HG02885 (cell line): Measurements from ENCODE around the gene EME2.

Experiments used
- ATAC-seq: cut with Tn5 transposase; IDR thresholded peaks from one replicate; pipeline ENCODE4 v1.9.1; 2021; ENCODE audit warnings: mild to moderate bottlenecking; ENCODE audit not compliant: unreplicated experiment, poor library complexity

EME2 gene

DNA sequence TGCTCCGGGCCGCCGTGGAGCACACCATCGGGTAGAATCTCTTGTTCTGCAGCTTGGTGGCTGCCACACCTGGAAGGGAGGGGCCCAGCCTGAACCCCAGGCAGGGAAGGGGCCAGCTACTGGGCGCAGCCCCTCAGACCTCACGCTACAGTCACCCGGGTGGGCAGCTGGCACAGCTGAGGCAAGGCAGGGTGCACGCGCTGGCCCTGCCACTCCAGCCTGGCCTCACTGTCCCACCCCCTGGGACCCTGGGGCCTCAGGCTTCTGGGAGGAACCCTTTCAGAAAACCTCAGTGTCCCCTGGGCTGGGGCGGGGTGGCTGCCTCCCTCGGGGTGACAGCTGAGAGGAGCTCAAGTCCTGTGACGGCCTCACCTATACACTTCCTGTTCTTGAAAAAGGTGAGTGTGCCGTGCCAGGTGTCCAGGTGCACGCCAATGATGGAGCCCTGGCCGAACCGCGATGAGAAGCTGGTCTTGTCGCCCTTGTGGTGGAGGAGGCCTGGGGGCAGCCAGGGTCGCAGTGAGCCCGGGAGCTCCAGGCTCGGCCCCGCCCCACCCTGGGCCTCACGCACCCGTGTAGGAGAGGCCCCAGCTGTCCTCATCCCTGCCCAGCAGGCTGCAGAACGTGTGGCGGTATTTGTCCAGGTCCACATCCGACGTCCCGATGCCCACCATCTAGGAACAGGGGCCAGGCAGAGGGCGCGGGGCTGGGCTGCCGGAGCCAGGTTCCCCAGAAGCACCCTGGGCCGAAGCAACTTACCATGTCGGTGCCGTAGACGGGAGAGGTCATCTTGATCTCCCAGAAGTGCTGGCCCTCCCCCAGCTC lies 5.0 kb downstream of the EME2 start:
- no peak for ATAC-seq

DNA sequence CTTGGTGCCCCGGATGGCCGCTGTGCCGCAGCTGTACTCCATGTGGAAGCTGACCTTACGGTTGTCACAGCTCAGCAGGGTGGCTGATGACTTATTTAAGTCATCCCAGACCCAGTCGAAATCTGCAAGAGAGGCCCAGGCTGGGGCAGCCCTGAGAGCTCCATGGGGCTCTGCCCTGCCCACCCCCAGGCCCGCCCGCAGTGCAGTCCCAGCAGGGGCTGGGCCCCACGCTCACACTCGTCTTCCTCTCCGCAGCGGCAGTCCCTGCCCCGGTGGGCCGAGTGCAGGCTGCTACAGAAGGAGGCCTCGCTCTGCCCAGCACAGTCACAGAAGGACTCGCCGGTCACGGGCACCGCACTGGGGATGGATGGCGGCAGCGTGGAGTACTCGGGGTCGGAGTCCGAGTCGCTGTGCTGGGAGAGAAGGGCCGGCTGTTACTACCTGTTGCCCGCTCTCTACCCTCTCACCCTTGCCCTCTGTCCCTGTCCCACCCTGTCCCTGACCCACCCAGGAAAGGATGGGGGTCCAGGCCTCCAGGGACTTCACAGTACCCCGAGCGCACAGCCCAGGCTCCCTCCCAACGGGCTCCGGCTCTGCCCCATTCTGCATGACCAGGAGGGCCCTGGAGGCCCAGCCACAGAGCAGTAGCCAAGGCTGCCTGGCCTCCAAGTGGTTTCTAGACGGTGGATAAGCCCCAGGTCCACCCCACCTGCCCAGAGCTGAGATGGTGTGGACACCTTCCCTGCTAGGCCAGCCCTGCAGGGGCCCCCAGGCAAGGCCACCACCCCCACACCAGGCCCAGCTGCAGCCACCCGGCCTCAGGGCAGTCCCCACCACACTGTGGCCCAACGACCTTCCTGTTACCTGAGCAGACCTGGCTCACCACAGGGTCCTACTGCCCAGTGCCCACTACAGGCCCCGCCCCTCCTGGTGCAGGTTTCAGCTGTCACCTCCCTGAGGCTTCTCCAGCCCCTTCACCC lies 5.9 kb downstream of the EME2 start:
- ATAC-seq, result no peak

DNA sequence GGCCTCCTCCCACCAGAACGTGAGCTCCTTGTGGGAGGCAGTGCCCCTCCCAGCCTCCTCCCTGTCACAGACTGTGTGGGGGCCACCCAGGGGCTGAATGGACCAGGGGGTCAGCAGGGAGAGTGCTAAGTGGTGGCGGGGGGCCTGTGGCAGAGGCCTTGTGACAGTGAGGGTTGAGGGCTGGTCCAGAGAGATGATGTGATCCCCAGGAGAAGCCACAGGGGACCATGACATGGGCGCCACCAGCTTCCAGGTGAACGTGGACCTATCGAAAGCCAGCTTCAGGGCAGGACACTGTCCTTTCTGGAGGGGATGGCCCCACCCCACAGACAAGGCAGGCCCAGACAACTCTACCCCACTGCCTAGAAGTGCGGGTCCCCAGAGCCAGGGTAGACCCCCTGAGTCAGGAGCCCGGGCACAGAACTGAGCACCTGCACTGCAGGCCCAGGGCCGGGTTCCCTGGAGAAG lies 6.7 kb downstream of the EME2 start:
- ATAC-seq, result no peak

DNA sequence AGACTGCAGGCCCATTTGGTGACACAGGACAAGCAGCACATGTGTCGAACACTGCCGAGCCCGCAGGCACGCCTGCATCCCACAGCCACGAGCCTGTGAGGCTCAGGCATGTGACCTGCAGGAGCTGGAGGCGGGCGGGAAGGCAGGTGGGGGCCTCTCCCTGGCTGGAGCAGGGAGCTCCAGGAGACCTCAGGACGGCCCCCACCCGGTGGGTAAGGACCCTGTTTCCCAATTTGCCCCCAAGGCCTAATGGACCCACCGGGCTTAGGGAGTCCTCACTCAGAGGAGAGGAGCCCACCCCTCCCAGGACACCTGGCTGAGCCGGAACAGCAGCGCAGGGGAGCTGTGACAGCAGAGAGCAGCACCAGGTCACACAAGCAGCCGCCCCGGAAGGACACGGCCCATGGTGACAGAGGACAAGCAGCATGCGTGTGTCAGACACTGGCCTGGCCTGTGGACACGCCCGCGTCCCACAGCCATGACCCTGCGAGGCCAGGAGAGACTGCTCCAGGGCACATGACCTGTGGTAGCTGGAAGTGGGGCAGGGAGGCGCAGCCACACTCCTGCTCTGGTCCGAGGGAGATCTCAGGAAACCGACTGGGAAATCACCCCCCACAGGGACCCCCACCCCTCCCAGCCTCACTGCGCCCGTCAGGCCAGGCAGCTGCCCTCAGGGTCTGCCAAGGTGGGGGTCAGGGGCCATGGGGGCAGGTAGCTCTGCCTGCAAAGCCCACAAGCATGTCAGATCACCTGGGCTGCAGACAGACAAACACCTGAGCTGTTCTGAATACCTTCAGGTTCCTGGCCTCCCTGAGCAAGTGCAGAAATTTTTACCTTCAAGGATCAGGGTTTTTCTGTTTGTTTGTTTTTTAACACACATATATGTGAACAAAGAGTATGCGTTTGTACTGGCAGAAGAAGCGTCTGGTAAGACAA lies 7.4 kb downstream of the EME2 start:
- no peak for ATAC-seq

DNA sequence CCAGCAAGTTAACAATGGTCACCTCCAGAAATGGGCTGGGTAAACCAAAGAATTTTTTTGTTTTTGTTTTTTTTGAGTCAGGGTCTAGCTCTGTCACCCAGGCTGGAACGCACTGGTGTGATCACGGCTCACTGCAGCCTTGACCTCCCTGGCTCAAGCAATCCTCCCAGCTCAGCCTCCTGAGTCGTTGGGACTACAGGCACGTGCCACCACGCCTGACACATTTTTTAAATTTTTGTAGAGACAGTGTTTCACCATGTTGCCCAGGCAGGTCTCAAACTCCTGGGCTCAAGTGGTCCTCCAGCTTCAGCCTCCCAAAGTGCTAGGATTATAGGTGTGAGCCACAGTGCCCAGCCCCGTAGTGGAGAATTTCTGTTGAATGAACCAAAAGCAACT lies 8.1 kb downstream of the EME2 start:
- no peak for ATAC-seq

DNA sequence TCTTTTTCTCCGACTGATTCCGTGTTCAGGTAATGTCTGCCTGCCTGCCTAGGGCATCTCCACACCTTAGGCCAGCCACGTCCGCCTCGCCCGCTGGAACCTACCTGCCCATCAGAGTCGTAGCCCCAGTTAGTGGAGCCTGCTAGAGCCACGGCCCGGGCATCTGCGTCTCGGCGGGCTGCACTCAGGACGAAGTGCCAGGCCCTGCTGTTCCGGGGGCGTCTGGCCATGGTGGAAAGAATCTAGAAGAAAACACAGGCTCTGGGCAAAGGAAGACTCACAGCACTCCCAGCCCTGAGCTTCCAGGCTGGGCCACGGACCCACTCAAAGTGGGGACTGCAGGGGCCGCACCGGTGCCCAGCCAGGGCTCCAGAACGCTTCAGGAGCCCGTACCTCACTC lies 8.6 kb downstream of the EME2 start:
- no peak for ATAC-seq

DNA sequence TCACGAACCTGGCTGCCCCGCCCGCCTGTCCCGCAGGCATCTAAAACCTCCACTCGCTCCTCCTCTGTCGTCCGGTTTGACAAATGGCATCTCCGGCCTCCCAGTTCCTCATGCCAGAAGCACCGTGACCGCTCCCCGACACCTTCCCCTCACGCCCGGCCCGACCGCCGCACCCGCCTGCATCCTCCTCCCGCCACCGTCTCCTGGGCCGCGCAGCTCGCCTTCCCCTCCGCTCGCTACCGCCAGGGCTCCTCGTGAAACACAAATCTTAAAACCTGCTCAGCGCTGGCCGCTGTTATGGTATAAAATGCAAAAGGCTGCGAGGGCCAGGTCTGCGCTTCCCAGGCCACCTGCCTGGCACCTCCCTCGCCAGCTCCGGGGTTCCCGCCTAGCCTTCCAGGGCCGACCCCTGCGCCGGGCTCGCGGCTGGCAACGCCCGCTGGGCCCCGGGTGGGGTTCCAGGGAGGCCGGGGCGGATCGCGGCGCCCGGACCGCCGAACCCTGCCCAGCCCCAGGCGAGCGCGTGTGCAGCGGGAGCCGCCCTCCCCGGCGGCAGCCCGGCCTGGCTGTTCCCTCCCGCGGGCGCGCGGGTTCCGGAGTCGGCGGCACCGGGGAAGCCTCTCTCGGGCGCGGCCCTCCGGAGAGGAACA lies 9.3 kb downstream of the EME2 start:
- ATAC-seq, result no peak

DNA sequence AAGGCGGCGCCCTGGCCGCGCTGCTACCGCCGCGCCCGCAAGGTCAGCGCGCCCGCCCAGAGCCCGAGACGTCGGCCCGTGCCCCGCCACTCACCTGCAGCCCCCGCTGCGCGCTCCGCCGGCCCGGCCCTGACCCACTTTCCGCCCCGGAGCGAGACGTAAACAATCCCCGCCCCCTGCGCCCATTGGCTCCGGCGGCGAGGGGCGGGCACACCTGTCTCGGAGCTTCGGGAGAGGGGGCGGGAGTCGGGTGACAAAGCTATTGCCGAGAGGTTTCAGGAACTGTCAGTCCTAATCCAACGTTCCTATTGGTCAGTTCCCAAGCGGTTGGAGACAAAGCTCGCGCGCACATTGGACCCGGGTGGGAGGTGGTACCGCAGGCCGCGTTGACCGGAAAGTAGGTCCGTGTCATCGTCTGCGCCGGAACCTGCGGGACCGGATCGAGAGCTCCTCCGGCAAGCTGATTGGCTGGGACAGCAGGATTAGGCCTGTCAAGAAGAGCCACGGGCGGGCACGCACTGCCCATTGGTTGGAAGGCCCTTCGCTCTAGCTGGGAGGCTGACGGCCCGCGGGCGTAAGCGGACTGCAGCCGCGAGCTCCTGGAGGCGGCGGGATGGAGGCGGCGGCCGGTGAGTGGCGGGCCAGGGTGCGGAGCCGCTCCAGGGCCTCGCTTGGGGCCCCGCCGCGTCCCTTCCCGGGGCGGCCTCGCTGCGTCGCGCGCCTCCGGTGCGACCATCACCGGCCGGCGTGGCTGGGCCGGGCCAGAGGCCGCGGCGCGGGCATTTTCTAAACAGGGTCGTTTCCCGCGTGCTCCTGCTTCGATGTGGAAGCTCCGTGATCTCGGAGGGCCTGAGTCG lies 10.0 kb downstream of the EME2 start, which contains the start of the genes NUBP2 and SPSB3:
Gene NUBP2, plus strand, starts transcription at position 553 of the 857 bp plus-strand sequence. Its CDS starts 61 bp downstream, at position 614.
Gene SPSB3, minus strand, starts transcription at position 164 of the 857 bp plus-strand sequence. CDS start 1,088 bp downstream, outside the sequence.
- ATAC-seq, result peak; percentile 84

DNA sequence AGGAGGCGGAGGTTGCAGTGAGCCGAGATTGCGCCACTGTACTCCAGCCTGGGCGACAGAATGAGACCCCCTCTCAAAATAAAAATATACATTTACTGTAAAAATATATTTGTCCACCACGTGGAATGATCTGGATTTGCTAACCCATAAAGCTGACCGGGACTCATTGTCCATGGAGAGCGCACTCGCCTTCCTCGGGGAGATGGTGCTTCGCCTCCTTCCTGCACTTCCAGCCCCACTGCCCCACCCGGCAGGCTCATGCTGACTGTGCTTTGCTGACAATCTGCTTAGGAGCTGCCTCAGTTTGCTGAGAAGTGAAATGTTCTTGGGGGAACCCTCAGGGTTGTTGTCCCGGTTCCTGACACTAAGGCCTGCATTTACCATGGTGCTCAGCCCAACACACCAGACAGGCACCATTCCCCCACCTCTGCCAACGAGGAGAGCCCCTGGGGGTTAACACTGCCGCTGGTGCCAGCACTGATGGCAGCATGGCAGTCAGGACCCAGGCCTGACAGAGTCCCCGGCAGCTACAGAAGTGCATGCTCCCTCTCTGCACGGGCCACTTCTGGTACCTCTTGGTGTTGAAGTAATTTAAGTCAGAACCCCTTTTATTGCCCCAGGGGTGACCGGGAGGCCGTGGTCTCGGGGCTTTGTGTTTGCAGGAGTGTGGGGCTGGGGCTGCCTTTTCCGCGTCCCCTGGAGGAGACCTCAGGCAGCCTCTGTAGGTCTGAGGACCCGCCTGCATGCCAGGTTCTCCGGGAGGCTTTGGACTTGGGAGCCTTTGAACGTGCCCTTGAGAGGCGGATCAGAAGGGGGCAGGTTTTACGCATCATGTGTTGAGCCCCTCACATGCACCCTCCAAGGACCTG lies 12.6 kb downstream of the EME2 start:
- no peak for ATAC-seq

DNA sequence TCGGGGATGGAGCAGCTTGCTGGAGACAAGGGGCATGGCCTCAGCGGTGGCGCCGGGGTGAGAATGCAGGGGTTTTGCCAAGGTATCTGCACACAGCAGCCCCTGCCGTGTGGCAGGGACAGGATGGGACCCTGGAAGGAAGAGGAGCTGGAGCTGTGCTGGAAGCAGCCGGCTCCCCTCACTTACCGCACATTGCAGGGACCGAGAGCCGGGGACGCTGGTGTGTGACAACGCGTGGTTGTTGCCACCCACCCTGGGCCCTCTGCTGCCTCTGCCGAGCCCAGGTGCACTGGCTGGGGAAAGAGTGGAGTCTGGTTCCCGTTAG lies 13.2 kb downstream of the EME2 start:
- ATAC-seq, result no peak

DNA sequence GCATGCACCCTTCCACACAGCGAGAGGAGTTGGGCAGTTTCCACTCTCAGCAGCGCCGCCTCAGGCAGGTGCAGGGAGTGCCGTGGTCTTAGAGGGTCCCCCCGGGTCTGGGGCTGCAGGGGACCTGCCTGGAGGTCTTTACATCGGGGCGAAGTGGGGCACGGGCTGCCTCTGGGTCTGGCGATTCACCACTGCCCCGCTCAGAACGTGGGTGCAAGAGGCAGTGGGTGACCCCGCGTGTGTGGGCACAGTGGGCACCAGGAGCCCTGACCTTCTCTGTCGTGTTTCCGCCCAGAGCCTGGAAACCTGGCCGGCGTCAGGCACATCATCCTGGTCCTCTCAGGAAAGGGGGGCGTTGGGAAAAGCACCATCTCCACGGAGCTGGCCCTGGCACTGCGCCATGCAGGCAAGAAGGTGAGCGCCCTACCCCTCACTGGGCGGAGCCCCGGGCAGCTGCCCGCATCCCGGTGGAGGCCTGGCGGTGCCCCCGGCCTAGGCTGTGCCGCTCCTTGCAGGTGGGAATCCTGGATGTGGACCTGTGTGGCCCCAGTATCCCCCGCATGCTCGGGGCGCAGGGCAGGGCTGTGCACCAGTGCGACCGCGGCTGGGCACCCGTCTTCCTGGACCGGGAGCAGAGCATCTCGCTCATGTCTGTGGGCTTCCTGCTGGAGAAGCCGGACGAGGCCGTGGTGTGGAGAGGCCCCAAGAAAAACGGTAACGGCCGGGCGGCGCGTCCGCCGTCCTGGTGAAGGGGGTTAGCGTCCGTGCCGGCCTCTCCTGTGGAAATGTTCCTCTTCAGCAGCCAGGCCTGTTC lies 13.8 kb downstream of the EME2 start:
- ATAC-seq, result no peak

DNA sequence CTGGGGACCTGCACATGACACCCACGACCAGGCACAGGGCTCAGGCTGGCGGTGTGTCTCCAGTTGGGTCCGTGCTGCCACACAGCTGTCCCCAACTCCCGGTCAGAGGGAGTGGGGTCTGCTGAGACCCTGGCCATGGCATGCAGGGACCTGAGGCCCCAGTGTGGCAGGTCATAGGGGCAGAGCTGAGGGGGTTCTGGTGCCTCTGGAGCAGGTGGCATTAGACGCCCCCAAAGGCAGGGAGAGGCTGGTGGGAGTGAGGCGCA lies 14.4 kb downstream of the EME2 start:
- no peak for ATAC-seq

DNA sequence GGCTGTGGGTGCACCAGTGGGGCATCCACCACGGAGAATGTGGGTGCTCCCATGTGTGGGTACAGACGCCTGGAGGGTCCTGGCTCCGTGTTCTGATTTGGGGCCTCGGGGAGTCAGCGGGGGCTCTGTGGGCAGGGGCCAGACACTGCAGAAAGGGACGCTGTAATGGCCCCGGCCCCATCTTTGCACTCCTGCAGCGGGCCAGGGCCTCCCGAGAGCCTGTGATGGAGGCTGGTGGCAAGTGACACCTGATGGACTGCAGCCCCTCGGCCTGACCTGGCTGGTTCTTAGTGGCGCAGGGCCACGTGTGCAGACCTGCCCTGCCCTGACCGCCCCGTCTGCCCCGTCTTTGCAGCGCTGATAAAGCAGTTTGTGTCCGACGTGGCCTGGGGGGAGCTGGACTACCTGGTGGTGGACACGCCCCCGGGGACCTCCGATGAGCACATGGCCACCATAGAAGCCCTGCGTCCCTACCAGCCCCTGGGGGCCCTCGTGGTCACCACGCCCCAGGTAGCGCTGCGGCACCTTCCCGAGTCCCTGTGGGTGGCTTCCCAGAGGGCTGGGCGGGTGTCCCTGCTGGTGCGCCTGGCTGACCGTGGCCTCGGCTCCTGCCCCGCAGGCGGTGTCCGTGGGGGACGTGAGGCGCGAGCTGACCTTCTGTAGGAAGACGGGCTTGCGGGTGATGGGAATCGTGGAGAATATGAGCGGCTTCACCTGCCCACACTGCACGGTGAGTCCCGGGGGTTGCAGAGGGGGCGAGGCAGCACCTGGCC lies 14.9 kb downstream of the EME2 start:
- ATAC-seq, result no peak

DNA sequence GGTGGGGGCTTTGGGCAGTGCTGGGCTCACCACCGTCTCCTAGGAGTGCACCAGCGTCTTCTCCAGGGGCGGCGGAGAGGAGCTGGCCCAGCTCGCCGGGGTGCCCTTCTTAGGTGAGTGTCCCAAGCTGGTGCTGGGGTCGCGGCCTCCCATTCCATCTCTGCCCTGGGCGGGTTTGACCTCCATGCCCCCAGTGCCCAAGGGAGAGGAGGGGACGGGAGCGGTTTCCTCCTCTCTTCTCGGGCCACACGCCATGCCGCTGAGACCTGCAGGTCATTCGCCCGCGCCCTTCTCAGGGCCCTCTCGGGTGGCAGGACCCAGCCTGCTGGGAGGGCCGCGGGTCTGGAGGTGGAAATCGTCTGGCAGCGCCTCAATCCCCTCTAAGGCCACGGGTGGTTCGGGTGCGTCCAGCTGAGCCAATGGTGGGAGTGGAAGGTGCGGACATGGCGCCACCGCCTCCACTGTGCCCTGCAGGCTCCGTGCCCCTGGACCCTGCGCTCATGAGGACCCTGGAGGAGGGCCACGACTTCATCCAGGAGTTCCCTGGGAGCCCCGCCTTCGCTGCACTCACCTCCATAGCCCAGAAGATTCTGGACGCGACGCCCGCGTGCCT lies 15.6 kb downstream of the EME2 start:
- no peak for ATAC-seq

DNA sequence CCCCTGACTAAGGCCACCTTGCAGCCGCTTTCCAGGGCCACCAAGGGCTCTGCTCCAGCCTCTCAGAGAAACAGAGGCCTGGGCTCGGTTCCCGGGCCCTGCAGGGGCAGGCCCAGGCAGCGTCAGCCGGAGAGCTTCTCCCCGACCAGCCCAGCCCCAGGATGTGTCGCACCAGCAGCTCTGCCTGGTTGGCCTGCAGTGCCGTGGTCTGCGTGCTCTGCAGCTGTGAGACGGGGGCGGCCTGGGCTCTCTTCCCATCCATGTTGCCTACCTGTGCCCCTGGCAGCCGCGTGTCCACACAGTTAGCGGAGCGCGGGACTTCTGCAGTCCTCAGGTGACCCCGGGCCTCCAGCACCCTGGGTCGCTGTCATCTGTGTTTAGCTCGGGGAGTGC lies 16.1 kb downstream of the EME2 start:
- no peak for ATAC-seq

DNA sequence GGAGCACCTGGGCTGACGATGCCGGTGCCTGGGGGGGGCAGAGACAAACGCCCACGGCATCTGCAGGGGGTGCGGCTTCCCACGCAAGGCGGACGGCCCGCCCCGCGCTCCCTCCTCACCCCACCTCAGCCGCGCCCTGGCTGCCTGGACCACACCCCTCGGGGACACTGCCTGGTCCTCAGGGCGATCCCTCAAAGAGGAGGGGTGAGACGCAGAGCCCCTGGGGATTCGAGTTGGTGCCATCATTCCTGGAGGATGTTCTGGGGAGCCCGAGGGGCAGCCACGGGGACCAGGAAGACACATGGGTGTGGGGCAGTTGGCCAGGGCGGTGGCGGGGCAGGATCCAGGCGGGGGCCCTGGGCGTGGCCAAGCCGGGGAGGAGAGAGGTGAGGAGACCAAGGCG lies 17.0 kb downstream of the EME2 start:
- ATAC-seq, result no peak
